HG02571 (cell line): ENCODE results near the gene NOS1AP.
"Not testable (repeated sequence)": the region's sequence is repeated elsewhere in the genome, so short reads cannot be mapped to it uniquely, and the experiment has no call there.

ENCODE experiments used
- ATAC-seq: cut with Tn5 transposase; IDR thresholded peaks from one replicate; pipeline ENCODE4 v1.9.1; 2021; ENCODE audit warnings: mild to moderate bottlenecking, moderate library complexity; ENCODE audit not compliant: unreplicated experiment

NOS1AP gene

DNA sequence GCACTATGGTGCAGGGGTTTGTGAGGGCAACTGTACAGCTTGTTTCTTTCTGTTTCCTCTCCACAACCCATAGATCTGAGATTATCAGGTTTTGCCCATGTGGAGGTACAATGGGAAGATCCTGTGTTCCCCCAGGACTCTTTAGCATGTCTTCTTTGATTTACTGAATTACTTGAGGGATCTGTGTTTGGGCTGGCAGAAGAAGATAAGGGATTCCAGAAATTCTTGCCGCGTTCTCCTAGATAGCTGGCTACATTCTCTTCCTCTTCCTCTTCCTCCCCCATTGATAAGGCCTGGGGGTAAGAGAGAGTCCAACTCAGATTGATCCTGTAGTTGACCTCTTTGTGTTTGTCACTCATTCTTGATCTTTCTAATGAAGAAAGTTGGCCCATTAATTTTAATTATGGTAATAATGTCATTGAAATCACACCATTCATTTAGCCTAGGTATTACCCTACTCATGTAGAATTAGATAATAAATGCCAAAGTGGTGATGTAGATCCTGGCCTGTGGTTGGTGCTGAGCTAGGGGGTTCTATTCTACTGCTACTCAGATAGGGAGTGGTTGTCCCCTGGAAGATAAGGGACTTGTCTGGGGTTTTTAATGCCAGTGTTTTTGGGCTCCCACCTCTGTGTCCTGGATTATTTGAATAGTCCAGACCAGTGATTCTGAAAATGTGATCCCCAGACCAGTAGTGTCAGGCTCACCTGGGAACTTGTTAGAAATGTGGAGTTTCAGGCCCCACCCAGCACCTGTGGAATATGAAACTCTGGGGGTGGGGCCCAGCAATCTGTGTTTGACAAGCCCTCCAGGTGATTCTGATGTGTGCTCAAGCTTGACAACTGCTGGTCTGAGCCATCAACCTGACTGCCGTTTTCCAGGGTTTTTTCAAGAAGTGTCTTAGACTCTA is 122.2 kb downstream of the NOS1AP start:
- ATAC-seq, result no peak

DNA sequence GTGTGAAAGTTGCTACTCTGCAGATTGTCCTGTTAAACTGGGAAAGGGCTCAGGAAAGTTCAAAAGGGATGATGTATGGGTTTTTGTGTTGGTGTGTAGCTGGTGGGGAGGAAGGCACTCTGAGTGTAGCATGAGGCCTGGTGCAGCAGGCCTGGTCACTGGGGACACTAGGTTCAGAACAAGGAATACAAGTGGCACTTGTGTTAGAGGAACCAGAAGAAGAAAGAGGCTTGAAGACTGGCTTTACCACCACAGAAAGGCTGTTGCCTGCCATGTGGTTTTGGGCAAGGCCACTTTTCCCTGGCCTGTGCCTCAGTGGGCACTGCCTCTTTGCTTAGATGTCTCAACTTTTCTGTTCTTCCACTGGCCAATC is 122.8 kb downstream of the NOS1AP start:
- ATAC-seq, result no peak

DNA sequence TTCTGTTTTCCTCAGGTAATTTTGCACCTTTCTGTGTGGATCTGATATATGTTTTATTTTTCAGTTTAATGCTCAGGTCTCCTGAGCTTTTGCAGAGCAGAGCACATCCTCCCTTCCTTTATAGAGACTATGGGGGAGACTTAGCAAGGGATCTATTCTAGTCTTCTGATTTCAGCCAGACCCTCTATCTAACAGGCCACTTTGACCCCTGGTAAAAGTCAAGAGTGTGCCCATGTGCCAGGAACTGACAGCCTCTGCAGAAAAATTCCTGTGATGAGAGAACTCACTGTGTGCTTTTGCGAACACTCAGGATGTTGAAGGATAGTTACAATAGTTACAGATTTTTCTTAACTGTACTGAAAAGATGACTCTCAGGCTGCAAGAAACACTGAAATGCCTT is 123.3 kb downstream of the NOS1AP start:
- ATAC-seq, result no peak

DNA sequence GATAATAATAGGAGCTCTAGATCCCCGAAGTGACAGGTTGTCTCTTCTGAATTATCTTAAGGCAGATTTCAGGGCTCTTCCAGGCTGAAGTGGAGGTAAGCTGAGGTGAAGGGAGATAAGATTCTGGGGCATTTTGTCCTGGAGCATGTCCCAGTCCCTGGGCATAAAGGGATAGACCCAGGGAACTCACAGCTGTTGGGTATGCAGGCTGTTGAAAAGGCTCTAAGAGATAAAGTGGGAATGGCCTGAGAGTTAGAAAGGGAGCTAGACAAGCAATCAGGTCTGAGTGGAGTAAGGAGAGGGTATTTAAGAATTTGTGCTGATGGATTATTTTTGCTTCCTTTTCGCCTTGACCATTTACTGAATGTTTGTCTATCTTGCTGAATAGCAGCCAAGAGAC is 123.7 kb downstream of the NOS1AP start:
- no peak for ATAC-seq

DNA sequence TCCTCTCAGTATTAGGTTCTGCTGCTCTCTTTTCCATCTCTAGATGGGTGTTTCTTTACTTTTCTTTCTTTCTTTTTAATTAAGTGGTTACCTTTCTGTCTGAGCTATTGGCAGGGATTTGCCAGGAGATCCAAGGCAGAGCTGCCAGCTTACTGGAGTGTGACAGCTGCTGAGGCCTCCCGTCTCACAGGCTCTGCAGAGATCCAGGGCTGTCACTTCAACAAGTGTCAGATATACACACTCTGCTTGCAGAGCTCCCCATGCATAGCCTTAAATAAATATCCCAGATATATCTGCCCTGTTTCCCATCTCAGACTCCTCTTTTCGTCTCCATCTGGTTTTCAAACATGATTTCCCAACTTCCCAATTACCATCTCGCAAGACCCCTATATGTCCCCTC is 124.3 kb downstream of the NOS1AP start:
- no peak for ATAC-seq

DNA sequence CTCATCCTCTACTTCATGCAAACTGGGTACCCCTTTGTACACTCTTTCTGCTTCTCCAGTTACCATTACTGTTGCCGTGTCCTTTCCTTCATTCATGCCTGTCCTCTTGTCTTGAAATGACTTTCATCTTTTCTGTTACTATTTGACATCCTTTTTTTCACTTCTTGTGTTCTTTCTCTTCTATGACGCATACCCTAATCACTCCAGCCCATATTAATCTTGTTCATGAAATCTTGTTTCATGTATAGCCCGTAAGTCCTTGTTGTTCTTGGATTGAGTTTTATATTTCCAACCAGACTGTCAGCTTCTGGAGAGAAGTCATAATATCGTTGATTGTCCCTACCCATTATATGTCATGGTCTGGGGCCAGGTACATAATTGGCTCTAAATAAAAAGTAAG is 126.1 kb downstream of the NOS1AP start:
- no peak for ATAC-seq

DNA sequence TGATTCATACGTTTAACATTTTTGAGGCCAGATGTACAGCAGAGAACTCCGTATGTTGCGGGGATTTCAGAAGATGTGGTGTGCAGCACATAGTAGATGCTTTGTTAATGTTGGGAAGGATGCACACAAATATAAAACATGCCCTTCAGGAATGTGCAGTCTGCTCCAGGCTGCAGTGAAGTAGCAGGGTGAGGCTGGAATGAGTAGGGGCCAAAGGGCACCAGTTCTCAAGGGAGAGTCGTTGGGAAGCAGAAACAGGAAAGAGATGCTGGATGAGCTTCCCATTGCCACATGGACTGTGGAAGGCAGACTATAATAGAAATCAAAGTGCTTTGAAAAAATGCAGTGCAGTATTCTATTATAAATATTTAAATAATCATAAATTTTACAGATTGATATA is 126.9 kb downstream of the NOS1AP start:
- no peak for ATAC-seq

DNA sequence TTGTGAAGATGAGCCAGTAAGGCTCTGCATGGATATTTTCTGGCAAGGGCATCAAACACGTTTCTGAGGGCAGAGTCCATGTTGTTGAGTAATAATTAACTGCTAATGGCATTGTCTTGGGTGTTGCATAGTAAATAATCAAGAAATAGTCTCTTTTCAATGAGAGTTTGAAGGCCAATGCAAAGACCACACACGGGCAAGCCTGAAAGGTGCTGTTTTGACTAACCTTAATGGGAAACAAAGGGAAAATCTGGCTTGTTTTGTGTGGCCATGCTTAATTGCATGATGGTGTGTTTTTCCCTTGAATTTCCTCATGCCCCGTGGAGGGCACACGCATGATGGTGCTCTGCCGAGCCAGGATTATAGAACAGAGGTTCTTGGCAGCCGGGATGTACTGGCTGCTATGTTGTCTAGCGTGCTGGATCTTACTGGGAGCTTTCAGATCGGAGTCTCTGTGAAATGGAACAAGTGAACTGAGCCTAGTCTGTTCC is 127.6 kb downstream of the NOS1AP start:
- ATAC-seq, result no peak

DNA sequence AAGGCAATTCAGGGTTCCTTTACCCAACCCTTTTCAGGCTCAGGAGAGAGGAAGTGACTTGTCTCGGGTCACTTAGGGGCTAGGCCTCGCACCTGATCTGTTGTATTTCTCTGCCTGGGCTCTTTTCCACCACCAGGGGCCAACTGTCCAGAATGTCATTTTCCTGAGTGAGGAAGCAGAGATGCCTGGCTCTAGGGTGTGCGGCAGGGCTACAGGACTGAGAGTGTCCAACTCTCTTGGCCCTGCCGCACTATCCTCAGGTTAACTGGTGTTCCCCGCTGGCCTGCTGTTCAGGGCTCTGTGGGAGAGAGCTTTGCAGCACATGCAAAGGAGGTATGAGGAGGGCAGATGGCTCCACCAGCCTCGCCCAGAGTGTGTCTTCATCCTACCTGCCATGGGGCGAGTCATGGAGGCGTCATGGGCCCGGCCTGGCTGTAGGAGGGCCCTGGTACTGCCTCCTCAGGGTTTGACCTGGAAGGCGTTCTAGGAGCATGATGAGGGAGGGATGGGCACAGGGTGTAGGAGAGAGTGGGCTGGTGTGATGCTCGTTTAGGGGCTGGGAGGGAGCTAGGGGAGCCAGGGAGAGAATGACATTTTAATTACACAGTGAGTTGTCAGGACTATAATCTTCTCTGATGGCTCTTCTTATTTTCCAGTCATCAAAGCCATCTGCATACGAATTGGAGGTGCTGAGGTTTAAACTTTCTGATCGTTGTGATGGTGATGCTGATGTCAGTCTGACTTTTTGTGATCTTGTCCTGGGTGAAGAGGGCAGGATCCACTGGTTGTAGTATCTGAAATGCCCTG is 128.3 kb downstream of the NOS1AP start:
- no peak for ATAC-seq

DNA sequence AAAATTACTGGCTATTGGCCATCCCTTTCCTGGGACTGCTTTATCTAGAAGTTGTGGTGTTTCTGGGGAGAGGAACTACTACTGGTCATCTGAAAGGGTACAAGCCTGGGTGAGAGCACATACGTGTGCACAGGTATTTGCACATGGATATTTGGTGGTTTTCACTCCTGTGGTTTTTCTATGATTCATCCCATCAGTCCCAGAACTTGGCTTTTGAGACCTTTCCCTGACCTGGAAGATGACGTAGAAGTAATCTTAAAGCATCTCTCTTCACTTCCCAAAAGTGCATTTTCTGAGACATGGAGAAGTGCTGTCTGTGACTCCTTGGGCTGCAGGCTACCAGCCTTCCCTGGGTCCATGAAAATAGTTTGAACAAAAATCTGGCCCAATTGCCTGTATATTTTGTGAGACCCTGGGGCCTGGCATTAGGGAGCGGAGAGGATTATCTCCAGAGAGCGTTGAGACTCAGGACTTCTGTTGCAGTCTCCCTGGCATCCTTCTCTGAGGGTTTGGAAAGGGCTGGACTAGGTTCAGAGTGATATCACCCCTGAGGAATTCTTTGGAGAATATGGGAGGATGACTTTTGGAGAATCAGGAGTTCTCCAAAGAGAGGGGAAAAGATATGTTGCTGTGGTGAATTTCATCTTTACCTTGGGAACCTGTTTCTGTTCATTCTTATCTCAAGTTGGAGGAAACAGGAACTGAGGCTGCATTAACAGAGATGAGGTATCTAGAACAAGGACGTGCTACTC is 130.8 kb downstream of the NOS1AP start:
- ATAC-seq, result no peak

DNA sequence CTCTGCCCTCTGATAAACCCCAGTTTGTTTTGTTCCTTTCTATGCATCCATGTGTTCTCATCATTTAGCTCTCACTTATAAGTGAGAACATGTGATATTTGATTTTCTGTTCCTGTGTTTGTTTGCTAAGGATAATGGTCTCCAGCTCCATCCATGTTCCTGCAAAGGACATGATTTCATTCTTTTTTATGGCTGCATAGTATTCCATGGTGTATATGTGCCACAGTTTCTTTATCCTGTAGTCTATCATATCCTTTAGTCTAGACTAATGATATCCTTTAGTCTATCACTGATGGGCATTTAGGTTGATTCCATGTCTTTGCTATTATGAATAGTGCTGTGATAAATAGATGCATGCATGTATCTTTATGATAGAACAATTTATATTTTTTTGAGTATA is 131.6 kb downstream of the NOS1AP start:
- ATAC-seq, result not testable (repeated sequence)

DNA sequence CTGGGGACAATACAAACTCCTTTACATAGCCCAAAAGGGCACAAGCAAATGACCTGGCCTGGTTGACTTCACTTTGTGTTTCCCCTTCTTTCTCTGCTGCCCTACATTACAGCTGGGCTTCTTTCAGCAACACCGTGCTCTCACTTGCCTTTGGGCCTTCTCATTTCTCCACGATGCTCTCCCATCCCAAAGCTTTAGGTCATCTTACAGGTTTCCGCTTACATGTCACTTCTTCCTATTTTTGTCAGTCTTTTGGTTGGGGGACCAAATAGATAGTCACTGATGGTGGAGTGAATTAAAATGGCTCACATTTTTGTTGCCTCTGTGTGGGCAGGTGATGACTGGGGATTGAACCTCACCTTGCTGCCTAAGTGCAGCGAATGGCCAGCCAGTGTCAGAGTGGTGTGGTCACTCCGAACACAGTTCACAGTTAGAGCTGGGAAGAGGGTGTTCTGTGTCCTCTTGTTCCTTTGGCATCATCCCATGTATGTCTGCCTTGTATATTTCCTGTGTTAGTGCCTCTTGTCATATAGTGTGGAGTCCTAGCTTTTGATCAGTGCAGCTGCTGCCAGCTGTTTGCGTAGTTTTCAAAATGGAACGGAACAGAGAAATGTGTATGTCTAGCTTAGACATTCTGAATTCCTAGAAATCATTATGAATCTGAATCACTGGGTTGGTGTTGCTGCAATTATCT is 134.8 kb downstream of the NOS1AP start:
- ATAC-seq, result no peak

DNA sequence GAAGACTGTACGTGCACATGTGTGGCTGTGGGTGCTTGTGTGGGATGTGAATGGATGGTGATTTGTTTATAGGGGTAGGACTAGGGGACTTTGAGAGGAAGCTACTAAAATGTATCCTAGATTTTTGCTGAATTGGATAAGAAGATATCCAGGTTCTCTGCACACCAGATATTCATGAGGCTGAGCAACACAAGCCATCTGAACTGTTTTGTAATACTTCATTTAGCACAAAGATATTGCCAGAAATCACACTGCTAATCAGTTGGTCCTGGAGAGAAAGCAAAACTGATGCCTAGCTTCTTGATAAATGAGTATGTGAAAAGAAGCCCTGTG is 135.3 kb downstream of the NOS1AP start:
- ATAC-seq, result no peak

DNA sequence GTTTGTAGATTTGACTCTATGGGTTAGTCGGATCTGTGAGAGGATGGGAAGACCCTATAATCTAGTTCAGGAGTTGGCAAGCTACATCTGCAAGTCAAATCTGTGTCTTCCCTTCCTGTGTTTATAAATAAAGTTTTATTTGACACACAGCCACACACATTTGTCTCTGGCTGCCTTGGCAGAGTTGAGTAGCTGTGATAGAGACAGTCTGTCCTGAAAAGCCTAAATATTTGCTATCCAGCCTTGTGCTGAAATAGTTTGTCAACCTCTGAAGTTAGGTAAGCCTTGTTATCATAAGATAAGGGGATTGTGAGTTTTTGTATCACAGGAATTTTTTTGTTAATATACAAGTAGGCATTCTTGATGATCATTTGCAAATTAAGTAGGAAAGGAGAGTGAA is 136.8 kb downstream of the NOS1AP start:
- ATAC-seq, result no peak

DNA sequence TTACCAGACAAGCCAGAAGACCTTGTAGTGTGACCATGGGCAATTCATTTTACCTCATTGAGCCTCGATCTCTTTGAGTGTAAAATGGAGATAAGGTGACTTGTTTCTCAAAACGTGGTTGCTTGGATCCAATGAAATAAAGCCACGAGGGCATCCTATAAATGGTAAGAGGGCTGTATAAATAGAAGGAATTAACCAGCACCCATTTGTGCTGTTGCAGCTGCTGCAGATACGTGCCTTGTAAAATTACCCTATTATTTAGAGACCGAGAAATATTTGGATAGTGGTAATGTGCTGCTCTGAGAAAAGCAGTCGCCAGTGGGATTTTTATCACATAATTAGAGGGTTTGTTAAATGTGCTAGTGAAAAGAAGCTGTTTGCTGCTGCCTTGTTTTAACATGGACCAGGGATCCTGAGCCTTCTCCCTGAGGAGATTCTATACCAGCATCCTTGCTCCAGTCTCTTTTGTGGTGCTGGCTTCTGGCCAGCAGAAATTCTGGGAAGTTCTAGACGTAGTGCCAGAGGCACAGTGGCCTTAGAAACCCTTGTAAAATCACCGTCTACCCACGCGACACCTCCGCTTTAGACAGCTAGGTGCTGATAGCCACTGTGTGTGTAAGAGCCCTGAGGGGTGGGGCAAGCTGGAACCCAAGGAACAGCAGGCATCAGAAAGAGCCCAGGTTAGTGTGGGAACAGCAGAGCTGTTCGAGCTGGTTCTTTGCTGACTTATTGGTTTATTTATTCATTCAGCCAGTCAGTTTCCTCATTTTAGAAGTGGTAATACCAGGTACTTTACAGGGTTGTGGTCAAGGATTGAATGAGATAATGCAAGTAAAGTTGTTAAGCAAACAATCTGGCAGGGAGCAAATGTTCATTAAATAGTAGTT is 137.5 kb downstream of the NOS1AP start:
- ATAC-seq, result no peak

DNA sequence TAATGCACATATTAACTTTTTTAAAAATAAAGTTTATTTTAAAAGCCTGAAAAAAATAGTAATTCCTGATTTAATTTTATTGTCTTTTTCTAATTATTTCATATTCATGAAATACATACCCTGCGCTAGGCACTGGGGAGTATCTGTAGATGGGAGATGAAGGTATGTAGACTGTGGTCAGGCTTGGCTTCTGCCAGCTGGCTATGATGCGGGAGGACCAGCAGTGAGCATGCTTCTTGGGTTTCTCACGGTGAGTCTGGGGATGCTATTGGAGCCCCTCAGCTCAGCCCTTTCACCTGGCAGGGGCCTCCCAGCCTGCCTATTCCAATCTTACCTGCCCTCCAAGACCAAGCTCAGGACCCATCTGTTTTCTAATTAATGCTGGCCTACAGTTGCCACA is 138.4 kb downstream of the NOS1AP start:
- ATAC-seq, result no peak

DNA sequence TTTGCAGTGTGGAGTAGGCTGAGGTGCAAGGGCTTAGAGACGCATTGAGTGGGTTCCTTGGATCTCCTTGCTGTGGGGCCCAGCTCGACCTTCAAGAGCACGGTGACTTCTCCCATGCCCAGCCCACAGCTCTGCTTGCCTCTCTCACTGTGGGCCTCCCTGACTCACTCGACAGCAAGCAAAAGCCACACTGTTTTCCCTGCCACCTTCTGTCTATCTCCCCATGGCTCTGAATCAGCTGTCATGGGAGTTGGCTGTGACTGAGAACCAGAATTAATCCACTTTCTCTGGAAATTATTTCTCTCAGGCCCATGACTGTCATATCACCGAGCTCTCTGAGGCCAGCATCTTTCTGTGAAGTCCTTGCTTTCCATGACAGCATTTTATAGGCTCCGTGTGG is 140.7 kb downstream of the NOS1AP start:
- no peak for ATAC-seq

DNA sequence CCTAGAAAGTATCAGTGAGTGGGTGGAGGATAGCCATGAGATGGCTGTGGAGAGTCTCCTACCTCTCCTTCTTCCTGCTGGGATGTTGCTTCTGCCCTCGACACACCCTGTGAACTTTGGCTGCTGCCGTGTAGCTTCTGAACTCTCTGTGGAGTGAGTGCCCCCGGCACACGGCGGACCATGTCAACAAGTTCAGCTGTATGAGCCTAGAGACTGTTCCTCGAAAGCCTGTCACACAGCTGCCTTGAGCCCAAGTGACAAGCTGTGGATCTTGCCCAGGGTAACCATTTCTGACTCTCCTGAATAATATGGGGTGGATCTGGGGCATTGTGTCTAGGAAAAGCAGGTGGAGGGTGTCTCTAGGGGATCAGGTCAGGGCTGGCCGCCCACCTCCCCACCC is 143.2 kb downstream of the NOS1AP start:
- ATAC-seq, result no peak

DNA sequence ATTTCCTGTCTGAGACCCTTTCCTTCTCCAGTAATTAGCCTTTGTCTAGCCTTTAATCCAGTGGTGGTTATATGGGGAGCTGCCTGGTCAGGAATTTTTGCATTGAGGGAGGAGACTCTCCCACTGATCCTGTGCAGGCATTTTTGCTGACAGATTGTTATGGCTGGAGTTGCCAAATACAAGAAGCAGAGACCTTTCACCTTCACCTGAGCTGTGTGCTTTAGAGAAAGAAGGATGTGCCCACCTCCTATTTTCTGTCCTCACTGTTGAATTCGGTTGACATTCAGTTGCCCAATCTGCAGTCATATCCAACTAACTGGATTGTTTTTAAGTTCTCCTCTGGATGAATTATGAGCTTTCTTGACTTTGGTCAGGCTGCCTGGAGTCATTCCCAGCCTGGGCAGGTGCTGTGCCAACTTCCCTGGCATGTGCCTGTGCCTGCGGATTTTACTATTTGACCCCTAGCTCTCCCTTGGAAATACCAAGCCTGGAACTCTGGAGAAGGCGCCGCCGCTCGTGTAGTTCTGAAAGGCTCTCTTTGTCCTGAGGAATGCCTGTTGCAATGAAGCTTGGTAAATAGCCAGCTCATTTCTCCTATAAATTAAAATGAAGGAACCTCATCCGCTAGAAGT is 143.9 kb downstream of the NOS1AP start:
- no peak for ATAC-seq
